Small intestine (tissue), 7 donors: ENCODE measurements around the gene TMEM127. TPM values are rescaled to one million over a fixed set of nuclear protein-coding genes. Genes with fewer than 3 reads are reported as not detected.
"Not testable (repeated sequence)": the region's sequence is repeated elsewhere in the genome, so short reads cannot be mapped to it uniquely, and the experiment has no call there.

Experiments used
- DNase-seq, 2 donors: peaks; one replicate each; pipeline versions ENCODE4 v3.0.0 to v3.0.0-alpha.2; 2013
- FAIRE-seq: peaks from 2 replicates; lab custom pipeline; 2012; peaks lifted over from hg19 to GRCh38; lab: Jason Lieb, UNC
- H3K27ac ChIP-seq, 3 donors: one replicate each; pipeline ENCODE4 v1.5.1; 2013; ENCODE audit warnings: low read length in 2 of 3, mild to moderate bottlenecking in 2 of 3, control low read depth in 1 of 3, inconsistent platforms in 1 of 3, low read depth in 1 of 3, moderate library complexity in 1 of 3
- H3K27me3 ChIP-seq, 3 donors: one replicate each; pipeline ENCODE4 v1.6.1; 2013; ENCODE audit warnings: low read length in 3 of 3, inconsistent platforms in 1 of 3; ENCODE audit not compliant: control insufficient read depth in 3 of 3, insufficient read depth in 3 of 3
- H3K36me3 ChIP-seq, 3 donors: one replicate each; pipeline ENCODE4 v1.6.1; 2013; ENCODE audit warnings: low read length in 3 of 3, inconsistent platforms in 1 of 3, low read depth in 1 of 3, mild to moderate bottlenecking in 1 of 3, moderate library complexity in 1 of 3; ENCODE audit not compliant: control insufficient read depth in 3 of 3, insufficient read depth in 2 of 3
- H3K4me1 ChIP-seq, 3 donors: one replicate each; pipeline ENCODE4 v1.6.1; 2013; ENCODE audit warnings: low read length in 2 of 3, inconsistent platforms in 1 of 3, low read depth in 1 of 3, mild to moderate bottlenecking in 1 of 3, moderate library complexity in 1 of 3; ENCODE audit not compliant: control insufficient read depth in 3 of 3, insufficient read depth in 2 of 3
- H3K4me3 ChIP-seq, 3 donors: one replicate each; pipeline ENCODE4 v1.5.1; 2013; ENCODE audit warnings: low read length in 3 of 3, control low read depth in 1 of 3, inconsistent platforms in 1 of 3, low read depth in 1 of 3, mild to moderate bottlenecking in 1 of 3, moderate library complexity in 1 of 3
- H3K9me3 ChIP-seq, 2 donors: one replicate each; pipeline ENCODE4 v1.6.1; 2013; ENCODE audit warnings: low read depth in 1 of 2, low read length in 1 of 2; ENCODE audit not compliant: control insufficient read depth in 2 of 2, insufficient read depth in 1 of 2
- WGBS, 3 donors: extraction: QIAGEN DNeasy Blood & Tissue Kit; methylation state at CpG; one replicate each; pipeline ENCODE4 v1.1.7; 2013; 5-methylcytosine and 5-hydroxymethylcytosine counted together
- polyA plus RNA-seq, 4 donors: library from polyadenylated mRNA; stranded (reverse) in 3 of 4; unstranded in 1 of 4; fragments of 200-250 nt in 3 of 4; fragments of 120-200 nt in 1 of 4; gene quantifications; one replicate each; pipeline versions ENCODE4 v1.2.1 to v1.2.3, GENCODE V29; 2013
- donor health status: healthy with polysubstance abuse.
- donor health status: control.
- donor health status: control.
- donor health status: Bipolar disorder and iron deficiency.
- donor health status: healthy.

Gene TMEM127
- polyA plus RNA-seq, 4 donors = 12.1 to 47.9 (median 21.1) TPM

- FAIRE-seq = no peak
- H3K4me1 ChIP-seq = peaks cover 2 to 30% (median 5%) of the 10 kb centered on the region in 3 donors
- H3K9me3 ChIP-seq = no peaks in the 10 kb centered on the region
- WGBS, 3 donors = 97 to 100% (median 100%) methylated on average over 1 of the region's 1 CpG
- peak overlapping the region in 1 of 3 donors; percentile 48 for H3K27ac ChIP-seq
- peaks cover 0 to 25% (median 0%) of the 10 kb centered on the region in 3 donors for H3K36me3 ChIP-seq
- DNase-seq = peak; percentile 84 to 87
- no peaks in the 10 kb centered on the region for H3K27me3 ChIP-seq
- no peak overlapping the region for H3K4me3 ChIP-seq
These were observed 28.9 kb downstream of the TMEM127 start for GRCh38 chr2:96236882-96237281.

DNA sequence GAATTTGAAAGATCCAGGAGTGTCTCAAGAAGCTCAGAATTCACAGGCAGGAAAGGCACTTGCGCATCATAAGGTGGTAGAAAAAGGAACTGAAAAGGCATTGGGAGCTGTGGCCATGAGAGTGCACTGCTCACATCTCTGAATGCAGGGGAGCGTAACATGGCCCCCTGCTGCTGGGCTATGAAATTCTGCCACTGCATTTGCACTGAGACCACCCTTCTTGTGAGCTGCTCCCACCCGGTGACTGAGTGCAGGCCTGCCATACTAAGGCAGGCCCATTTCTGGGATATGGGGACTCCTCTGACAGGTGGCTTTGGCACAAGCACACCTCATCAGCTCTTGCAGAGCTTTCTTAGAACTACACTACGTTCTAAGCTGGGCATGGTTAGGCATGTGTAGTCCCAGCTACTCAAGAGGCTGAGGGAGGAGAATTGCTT is 31.9 kb downstream of the TMEM127 start:
- Histone ChIP-seq H3K27me3 (no peaks in the 10 kb centered on the region), H3K27ac (peak overlapping the region in 1 of 3 donors; percentile 19), H3K4me3 (no peak overlapping the region), H3K9me3 (no peaks in the 10 kb centered on the region), H3K4me1 (peaks cover 0 to 25% (median 2%) of the 10 kb centered on the region in 3 donors), H3K36me3 (peaks cover 0 to 6% (median 0%) of the 10 kb centered on the region in 3 donors)
- FAIRE-seq (no peak), DNase-seq (no peak)
- WGBS, 3 donors = 84 to 89% (median 84%) methylated on average over 4 of the region's 4 CpGs

GRCh38 chr2:96233436-96233835 is 32.4 kb downstream of the TMEM127 start:
- Histone ChIP-seq H3K4me3 (no peak overlapping the region), H3K4me1 (peaks cover 0 to 20% (median 2%) of the 10 kb centered on the region in 3 donors), H3K27ac (no peak overlapping the region), H3K9me3 (no peaks in the 10 kb centered on the region), H3K27me3 (no peaks in the 10 kb centered on the region), H3K36me3 (peaks cover 0 to 6% (median 0%) of the 10 kb centered on the region in 3 donors)
- DNase-seq = no peak
- no peak for FAIRE-seq
- WGBS, 3 donors = 88 to 96% (median 94%) methylated on average over 6 of the region's 6 CpGs

- FAIRE-seq (no peak), DNase-seq (no peak)
These were observed 34.5 kb downstream of the TMEM127 start for GRCh38 chr2:96231316-96231715.

GRCh38 chr2:96225016-96225533 is 40.7 kb downstream of the TMEM127 start:
- 57 to 68% (median 57%) methylated on average over 3 of the region's 3 CpGs for WGBS, 3 donors
- DNase-seq = no peak

More at GRCh38 chr2:96231316-96231715, 34.5 kb downstream of the TMEM127 start:
- Histone ChIP-seq H3K36me3 (peaks cover 0 to 6% (median 0%) of the 10 kb centered on the region in 3 donors), H3K4me3 (no peak overlapping the region), H3K27me3 (no peaks in the 10 kb centered on the region), H3K27ac (no peak overlapping the region), H3K9me3 (no peaks in the 10 kb centered on the region), H3K4me1 (no peaks in the 10 kb centered on the region)
- 92 to 96% (median 95%) methylated on average over 4 of the region's 4 CpGs for WGBS, 3 donors

DNA sequence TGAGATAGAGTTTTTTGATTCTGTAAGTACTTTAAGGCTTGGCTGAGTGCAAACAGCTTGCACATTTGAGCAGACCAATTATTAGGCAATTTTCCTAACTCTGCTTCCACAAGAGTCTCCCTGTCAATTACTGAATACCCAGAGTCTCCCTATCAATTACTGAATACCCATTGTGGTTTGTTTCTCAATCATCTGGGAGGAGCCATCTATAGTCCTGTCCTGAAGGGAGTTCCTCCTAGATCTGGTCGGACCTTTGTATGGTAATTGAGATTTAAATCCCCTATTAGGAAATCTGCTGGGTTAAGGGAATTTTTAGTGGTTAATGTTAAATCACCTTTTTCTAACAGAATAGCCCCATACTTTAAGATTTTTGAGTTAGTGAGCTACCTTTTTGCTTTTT is 44.7 kb downstream of the TMEM127 start:
- H3K9me3 ChIP-seq, FAIRE-seq, H3K4me3 ChIP-seq, DNase-seq, H3K4me1 ChIP-seq, H3K27me3 ChIP-seq, H3K27ac ChIP-seq, H3K36me3 ChIP-seq: not testable (repeated sequence)
- 55 to 75% (median 68%) methylated on average over 1 of the region's 1 CpG for WGBS, 3 donors

More at GRCh38 chr2:96225016-96225533, 40.7 kb downstream of the TMEM127 start:
- no peak for FAIRE-seq
- H3K27me3 ChIP-seq = no peaks in the 10 kb centered on the region
- no peak overlapping the region for H3K4me3 ChIP-seq
- H3K36me3 ChIP-seq = peaks cover 0 to 4% (median 0%) of the 10 kb centered on the region in 3 donors
- no peaks in the 10 kb centered on the region for H3K9me3 ChIP-seq
- peak overlapping the region in 1 of 3 donors; percentile 66 for H3K27ac ChIP-seq
- H3K4me1 ChIP-seq = peaks cover 0 to 2% (median 0%) of the 10 kb centered on the region in 3 donors

DNA sequence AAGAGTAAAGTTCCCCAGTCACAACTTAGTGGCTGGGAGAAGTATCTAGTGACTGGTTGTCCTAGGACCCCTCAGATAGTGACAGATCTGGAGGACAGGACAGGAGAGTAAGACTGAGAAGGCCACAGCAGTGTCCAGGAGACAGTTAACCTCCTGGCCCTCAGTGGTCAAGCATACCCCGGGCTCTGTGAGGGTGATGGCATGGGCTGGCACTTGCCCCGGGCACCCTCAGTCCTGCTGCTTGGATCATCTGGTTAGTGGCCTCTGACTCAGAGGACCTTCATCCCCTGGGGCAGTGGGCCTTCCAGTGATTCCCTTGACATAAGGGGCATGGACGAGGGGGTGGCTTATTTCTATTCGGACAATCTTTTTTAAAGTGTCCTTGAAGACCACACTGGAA is 45.8 kb downstream of the TMEM127 start:
- H3K27me3 ChIP-seq, H3K36me3 ChIP-seq, H3K27ac ChIP-seq, H3K4me3 ChIP-seq, H3K4me1 ChIP-seq, DNase-seq, FAIRE-seq, H3K9me3 ChIP-seq: not testable (repeated sequence)
- 50 to 80% (median 65%) methylated on average over 3 to 4 of the region's 4 CpGs for WGBS, 3 donors

- Histone ChIP-seq H3K27ac (no peak overlapping the region), H3K4me3 (no peak overlapping the region), H3K9me3 (no peaks in the 10 kb centered on the region), H3K36me3 (peaks cover 0 to under 1% (median 0%) of the 10 kb centered on the region in 3 donors), H3K27me3 (no peaks in the 10 kb centered on the region), H3K4me1 (peaks cover 0 to 8% (median 2%) of the 10 kb centered on the region in 3 donors)
- FAIRE-seq (no peak), DNase-seq (no peak)
- WGBS, 3 donors = 93 to 97% (median 94%) methylated on average over 13 of the region's 13 CpGs
These were observed 47.2 kb downstream of the TMEM127 start for GRCh38 chr2:96218508-96219131.
